Urothelium cell line (cell line): ENCODE results near the gene TMEM106B.

Source experiments
- DNase-seq: peaks from one replicate; pipeline ENCODE4 v3.0.0; 2011; ENCODE audit warnings: low spot score, mixed read lengths
- FAIRE-seq: peaks from 2 replicates; lab custom pipeline; 2011; peaks lifted over from hg19 to GRCh38; lab: Jason Lieb, UNC

Gene TMEM106B

DNA sequence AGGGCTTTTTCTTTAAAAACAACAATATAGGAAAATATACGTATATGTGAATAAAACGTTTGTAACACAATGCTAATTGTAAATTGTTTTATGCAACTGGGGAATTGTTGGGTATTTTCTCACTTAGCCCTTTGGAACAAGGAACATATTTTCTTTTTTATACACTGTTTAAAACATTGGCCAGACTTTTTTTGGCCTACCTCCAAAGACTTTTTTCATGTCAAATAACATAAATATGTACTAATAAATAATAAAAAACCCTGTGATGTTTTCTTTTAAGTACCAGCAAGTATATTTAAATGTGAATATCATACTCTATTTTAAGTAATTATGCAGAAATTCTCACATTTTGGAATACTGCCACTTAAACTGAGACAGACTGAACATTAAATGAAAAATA, 15.7 kb downstream of the TMEM106B start:
- FAIRE-seq (no peak), DNase-seq (no peak)

DNA sequence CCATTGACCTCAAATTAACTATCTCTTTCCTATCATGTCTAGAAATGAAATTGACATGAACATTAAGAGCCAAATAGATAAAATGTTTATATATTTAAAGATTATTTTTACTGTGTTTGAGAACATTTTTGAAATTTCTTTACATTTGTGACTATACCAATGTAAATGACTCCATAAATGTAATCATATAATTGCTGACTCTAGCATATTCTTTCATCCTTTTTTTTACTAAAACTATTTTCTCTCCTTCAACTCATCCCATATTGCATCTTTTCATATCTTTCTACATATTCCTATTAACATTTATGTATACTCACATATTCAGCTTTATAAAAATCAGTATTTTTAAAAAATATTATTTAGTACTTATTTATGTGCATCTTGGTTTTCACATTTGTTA, 16.9 kb downstream of the TMEM106B start:
- FAIRE-seq: no peak
- DNase-seq: no peak

DNA sequence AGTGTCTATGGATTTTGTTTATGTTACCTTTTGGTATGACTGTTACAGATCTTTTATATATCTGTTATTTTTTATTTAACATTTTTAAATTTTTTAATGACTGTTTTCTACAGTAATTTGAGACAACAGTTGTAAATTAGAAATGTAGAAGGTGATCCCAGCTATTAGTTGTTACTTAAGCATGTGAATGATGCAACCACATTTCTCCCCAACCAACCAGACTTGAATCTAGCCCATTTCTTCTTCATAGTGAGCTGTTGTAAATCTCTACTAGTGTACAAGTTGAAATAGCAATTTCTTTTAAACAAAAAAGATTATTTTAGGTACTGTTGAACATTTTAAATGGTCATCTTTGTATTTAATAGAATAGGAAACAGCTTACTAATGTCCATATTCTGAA, 18.0 kb downstream of the TMEM106B start:
- DNase-seq: no peak
- FAIRE-seq: no peak

DNA sequence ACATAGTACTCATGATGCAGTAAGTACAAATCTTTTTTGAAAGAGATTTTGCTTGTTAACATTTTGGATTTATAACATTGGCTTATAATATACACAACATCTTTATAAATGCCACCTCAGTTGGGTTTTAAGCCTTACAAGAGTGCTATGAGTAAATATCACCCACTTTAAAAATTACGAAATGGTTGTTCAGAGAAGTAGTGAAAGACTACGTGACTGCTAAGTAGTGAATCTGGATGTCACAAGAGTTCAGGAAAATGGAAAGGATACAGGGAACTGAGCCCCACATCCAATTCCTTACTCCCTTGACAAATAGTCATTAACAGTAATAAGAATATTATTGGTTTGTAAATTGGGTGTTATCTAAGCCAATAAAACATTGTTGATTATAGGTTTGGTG, 20.0 kb downstream of the TMEM106B start:
- no peak for FAIRE-seq
- DNase-seq: no peak

DNA sequence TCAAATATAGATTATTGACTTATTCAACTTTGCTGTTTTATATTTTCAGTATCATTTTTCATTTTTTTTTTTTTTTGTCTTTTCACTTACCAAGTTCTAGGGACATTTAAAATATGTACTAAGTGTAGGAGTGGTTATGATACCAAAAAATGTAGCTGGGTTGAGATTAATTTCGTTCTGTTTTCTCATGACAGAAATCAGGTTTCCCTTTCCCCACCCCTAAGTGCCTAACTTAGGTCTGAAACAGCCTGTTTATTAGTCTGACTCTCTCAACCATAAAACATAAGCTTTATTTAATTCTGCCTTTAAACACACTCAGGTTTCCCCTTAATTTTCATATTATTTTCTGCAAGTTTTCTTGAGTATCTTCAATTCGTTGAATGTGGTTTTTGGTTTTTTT, 22.1 kb downstream of the TMEM106B start:
- DNase-seq (no peak), FAIRE-seq (no peak)

DNA sequence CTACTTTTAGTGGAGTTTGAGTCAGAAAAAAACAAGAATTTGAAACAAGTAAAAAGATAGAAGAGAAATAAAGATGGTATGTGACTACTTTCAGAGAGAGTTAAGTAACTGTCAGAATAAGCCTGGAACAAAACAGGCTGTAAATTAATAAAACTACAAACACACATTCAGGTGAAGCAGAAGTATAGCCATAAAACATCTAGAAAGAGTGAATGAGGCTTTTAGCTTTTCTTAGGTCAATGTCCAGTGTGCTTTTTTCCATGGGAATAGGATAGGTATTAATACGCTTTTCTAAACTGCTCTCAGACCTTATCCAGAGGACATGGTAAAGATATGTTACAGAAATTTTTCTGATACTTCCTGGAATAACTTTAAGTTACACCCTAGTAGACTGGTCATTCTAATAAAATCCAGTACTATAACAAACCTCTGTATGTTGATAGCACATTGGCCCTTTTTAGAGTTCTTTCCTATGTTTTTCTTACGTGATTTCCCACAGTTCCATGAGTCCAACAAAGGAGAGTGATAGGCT, 23.3 kb downstream of the TMEM106B start:
- DNase-seq: no peak
- no peak for FAIRE-seq

DNA sequence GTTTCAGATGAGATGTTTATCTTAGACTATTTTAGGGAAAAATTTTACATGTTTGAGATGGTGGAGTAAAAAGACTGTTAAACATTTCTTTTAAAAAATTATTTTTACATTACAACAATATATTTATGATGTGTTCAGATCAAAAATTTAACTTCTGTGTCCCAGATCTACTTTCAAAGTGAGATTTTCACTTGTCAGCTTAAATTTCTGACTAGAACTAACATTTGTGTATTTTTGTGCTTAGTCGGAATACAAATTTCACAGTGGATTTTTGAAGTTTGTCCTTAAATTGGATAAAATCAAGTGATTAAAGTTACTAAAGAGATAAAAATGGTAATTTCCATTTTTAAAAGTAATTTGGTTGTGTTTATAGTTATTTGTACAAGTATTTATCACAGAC, 24.9 kb downstream of the TMEM106B start:
- DNase-seq: no peak
- FAIRE-seq: no peak

DNA sequence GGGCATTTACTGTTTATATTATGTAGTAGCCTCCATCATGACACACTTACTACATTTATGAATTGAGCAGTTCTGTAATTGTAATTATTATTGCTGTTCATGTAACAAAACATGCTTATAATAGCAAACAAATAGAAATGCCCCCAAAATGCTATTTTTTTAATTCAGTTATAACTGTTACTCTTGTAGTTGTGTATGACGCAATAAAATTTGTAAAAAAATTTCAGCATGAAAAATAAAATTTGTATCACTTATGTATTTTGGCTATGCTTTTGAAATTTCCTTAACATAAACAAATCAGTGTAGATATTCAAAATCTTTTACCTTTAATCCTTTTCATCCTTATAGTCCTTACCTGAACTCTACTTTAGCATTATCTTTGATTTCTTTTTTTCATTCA, 25.9 kb downstream of the TMEM106B start:
- FAIRE-seq (no peak), DNase-seq (no peak)

DNA sequence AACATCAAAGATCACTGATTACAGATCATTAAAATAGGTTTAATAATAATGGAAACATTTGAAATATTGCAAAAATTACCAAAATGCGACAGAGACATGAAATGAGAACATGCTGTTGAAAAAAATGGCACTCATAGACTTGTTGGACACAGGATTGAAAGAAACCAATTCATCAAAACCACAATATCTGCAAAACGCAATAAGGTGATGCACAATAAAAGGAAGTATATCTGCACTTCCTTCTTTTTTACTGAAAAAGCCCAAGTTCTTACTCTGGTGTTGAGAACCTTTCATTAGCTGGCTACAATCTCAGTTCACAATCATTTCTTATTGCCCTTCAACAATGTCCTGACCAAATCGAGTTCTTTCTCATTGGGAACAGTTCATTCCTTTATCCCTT, 28.7 kb downstream of the TMEM106B start:
- DNase-seq (no peak), FAIRE-seq (no peak)

DNA sequence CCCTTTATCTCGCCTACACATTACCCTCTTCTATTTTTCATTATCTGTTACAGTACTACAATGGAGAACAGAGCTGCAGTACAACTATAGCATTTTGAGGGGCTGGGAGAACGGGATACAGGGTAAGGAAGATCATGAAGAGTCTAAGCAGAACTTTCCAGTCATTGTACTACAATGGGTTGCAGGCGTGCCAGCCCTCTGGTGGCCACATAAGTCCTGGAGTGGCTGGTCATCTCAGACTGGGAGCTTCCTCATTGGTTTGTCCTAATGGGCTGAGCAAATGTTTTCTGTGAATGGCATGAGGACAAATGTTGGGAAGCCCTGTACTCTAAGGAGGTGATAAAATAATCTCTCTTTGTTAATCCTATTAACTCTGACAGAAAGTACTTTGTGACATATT, 33.0 kb downstream of the TMEM106B start:
- DNase-seq (peak; percentile 9), FAIRE-seq (no peak)

DNA sequence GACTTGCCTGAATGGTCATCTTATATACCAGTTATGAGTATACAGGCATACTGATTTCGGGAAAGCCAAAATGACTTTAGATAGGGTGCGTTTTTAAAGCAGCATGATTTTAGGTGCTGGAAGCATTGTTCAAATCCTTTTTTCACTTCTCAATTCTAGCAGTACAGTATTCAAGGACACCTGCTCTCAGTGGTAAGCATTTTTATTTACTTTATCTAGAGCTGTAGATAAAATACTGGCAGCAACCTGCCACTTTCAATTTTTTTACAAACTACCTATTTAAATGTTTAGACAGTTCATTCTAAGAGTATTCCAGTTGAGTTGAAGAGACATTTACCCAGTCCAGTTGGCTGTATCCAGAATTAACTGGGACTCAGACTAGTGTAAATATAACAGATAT, 33.6 kb downstream of the TMEM106B start:
- FAIRE-seq (no peak), DNase-seq (no peak)

DNA sequence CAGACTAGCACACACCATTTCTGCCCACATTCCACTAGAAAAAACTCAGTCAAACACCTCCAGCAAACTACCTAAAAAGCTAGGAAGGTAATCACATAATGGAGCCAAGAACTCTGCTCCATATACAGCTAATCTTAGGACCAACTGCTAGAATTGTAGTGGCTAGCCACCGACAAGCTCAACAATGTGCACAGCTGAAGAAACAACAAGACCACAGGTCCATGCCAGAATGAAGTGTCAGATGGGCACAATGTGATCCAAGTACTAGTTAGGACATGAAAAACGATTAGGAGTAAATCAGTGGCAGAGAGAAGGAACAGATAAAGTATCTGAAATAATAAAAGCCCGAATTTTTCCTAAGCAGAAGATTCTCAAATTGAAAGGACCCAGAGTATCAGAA, 38.6 kb downstream of the TMEM106B start:
- DNase-seq (no peak), FAIRE-seq (no peak)

DNA sequence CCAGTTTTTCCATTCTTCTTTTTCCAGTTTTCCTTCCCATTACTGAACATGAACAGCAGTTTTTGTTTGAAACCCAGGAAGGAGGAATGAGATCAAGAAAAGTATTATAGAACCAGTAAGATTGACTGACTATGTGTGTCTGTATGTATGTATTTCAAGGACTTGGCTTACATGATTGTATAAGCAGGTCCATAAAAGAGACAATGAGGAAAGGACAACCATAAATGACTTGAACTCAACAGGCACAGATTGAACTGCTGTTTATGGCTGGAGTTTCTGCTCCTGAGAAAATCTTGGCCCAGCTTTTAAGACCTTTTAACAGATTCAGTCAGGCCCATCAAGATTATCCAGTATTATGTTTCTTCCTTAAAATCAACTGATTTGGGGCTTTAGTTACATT, 39.1 kb downstream of the TMEM106B start:
- DNase-seq (no peak), FAIRE-seq (no peak)

DNA sequence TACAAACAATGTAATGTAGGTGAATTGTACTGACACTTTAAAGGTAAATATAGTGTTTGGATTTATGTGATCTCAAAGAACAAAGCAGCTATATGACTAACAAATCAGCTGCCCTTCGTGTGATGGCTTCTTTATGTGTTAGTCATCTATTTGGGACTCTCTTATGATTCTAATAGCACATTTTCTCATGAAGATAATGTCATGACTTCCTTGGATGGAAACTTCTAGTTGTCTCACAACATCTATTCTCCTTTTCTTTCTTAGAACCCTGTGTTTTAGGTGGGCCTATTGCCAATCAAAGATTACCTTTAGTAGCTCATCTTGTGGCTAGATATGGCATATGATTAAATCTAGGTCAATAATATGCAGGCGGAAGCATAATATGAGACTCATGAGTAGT, 45.0 kb downstream of the TMEM106B start:
- FAIRE-seq (no peak), DNase-seq (no peak)

DNA sequence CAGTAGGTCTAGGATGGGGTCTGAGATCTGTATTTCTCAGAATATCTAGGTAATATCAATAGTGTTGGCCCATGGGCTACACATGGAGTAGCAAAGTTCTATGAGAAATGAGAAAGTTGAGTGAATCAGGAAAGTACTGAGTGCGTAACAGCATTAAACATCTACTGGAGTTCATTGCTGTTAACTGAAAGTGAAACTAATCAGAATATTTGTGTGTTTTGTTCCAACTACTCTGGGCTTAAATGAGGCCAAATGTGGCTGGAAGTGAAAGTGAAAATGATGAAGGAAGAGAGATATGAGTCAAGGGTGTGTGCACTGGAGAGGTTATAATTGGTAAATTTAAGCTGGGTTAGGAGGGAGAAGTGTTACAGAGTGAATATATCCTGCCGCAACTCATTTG, 46.5 kb downstream of the TMEM106B start:
- FAIRE-seq (peak; percentile 46), DNase-seq (peak; percentile 14)

DNA sequence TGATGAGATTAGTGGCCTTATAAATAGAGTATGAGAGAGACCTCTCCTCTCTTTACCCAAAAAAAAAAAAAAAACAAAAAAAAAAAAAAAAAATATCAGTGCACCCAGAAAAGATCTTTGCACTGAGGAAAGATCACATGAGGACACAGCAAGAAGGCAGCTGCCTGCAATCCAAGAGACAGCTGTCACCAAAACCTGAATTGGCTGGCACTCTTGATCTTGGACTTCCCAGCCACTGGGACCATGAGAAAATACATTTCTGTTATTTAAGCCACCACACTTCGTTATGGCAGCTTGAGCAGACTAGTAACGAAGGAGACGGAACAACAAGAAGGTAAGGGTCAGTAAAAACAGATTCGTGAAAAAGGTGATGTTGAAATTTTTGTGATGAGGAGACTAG, 47.0 kb downstream of the TMEM106B start:
- DNase-seq: no peak
- FAIRE-seq: peak; percentile 74

DNA sequence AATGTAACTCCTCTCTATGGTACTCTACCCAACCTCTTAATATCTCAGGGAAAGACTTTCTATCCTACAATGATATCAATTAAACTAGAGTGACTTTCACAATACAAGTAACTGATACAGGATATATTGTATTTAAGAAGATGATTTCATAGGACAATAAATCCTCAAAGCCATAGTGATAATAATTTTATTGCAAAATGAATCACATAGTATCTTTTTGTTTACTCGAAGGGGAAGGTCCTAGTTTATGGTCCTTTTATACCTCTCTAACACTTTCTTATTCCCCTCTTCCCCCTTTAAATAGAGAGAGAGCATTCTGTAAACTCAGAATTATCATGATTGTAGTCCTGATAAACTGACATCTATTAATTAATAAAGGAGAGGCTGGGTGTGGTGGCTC, 56.4 kb downstream of the TMEM106B start:
- DNase-seq: no peak
- no peak for FAIRE-seq

DNA sequence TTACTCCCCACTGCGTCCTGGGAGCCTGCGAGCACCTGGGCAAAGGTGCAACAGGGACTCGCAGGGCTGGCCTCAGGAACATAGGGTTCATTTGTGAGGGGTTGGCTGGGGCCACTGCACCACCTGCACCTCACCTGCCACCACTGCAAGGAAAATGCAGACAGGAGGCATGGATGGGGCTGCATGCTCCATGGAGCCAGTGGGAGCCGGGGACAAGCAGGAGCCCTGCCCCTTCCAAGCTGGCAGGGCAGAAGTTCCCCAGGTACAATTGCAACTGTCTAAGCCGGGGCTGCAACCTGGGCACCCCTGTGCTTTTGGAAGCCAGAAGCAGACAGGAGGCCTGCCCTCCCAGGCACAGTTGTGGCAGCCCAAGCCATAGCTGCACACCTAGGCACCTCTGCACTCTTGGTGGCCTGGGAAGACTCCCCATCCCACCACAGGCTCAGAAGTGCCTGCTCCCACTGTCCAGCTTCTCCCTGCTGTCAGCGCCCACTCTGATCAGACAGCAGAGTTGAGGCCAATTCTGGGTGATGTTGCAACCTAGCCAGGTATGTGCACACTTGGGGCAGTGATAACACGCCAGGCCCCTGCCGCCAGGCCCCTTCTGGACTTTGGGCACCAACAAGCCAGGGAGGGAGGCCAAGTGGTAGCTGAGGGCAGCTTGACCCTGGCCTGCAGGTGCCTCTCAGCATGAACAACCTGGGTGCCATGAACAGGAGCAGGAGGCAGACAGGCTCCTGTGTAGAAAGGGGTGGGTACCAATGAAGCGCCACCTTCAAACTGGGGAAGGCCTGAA, 58.2 kb downstream of the TMEM106B start:
- DNase-seq (no peak), FAIRE-seq (no peak)

DNA sequence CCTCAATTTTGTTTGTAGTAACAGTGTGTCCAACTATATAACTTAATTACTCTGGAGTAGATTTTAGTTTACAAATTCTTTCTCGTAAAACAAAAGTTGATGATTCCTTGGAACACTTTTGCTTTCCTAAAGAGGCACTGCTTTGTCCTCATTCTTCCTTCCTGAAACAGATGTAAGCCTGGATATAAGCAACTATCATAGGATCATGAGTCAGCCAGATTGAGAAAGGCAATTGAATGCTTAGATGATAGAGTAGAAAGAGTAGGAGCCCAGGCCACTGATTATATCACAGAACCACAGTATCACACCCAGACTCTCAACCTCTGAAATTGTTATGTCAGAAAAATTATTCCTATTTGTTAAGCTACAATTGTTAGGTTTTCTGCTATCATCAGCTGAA, 69.9 kb downstream of the TMEM106B start:
- DNase-seq (no peak), FAIRE-seq (no peak)

DNA sequence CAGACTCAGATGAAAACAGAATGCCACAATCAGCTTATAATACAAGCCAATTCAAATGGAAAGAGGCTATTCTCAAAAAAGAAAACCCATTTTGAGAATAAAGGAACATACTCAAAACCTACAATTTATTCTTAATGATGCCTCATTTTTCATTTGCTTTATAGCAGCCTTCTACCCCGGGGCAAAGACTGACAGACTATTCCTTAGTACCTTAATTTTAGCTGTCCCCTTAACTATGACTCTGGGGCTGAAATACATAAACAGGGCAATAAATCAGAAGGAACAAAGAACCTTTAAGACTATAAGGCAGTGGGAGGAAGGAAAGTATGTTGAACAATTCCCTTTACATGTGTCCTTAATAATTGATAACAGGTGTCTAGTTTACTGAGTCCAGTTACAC, 76.8 kb downstream of the TMEM106B start:
- DNase-seq (no peak), FAIRE-seq (no peak)

DNA sequence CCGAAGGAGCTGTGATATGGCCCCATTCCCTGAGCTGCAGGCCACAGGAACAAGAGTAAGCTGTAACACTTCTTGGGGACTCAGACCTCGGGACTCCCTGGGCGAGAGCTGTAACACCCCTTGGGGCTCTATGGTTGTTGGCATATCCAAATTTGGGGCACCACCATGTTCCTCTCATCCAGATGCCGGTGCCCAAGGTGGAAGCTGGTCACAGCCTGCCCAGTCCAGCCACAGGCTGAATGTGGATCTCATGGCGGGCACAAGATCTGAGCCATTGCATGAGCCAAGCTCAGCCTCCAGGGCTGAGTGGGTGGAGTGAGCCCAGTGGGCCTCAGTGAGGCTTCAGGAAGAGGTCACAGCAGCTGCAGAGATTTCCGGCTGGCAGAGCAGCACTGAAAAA, 78.9 kb downstream of the TMEM106B start:
- FAIRE-seq: no peak
- no peak for DNase-seq

DNA sequence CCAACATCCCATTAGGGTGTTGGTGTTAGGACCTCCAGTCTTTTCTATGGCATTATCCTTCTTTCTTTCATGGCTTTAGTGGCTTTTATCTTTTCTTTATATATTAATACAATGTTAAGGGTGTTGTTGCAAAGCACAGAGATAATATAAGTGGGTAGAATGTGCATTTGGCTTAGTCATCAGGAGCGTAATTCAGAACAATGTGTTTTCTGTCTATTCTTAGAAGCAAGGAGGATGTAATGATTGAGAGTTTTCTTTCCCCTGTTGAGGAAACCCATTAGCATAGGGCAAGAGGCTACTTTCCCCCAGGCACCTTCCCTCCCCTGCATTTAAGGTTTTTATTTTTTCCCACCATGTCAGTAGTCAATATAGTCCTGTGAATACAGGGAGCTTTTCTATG, 79.7 kb downstream of the TMEM106B start:
- FAIRE-seq (no peak), DNase-seq (no peak)

DNA sequence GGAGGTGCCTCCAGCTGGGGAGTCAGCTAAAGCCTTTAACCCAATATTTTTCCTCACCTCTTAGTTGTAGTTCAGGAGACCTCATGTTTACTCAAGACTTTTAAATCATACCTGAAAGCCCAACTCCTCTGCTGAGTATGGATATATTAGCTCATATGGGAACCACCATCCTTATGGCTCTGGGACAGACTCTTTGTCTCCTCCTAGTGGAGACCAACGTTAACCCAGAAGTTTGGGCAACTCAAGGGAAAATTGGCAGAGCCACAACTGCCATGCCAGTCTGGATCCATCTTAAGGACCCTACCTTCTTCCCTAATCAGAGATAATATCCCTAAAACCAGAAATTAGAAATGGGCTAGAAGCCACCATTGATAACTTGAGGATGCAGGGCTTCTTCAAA, 80.8 kb downstream of the TMEM106B start:
- FAIRE-seq: no peak
- no peak for DNase-seq
